HepG2 (cell line): ENCODE results near the gene SMPD3. TPM values are rescaled to one million over a fixed set of nuclear protein-coding genes. Genes with fewer than 3 reads are reported as not detected.

Experiments
- ATF7 ChIP-seq, 2 experiments: fragments of 450-650 bp in 1 of 2; sonication (generic) in 1 of 2; formaldehyde crosslinking in 1 of 2; IDR thresholded peaks; 2 replicates each; pipeline versions ENCODE4 v1.4.0 to v1.6.1; 2016 to 2020; ENCODE audit warnings: antibody characterized with exemption in 1 of 2, mild to moderate bottlenecking in 1 of 2, missing genetic modification reagents in 1 of 2
- CEBPG ChIP-seq: IDR thresholded peaks from 2 replicates; pipeline ENCODE4 v1.6.1; 2016
- EEA1 ChIP-seq: sonication (generic); formaldehyde crosslinking; IDR thresholded peaks from 2 replicates; pipeline ENCODE4 v1.5.1; 2020; ENCODE audit warnings: mild to moderate bottlenecking, missing genetic modification reagents, borderline replicate concordance
- FOXO1 ChIP-seq: sonication (generic); formaldehyde crosslinking; IDR thresholded peaks from 2 replicates; pipeline ENCODE4 v1.4.0; 2020; ENCODE audit warnings: missing genetic modification reagents
- GPN1 ChIP-seq: sonication (generic); formaldehyde crosslinking; IDR thresholded peaks from 2 replicates; pipeline ENCODE4 v1.5.1; 2020; ENCODE audit warnings: missing genetic modification reagents, borderline replicate concordance
- HIC2 ChIP-seq: sonication (generic); formaldehyde crosslinking; IDR thresholded peaks from 2 replicates; pipeline ENCODE4 v1.9.0; 2022; ENCODE audit warnings: low read depth, missing genetic modification reagents
- KDM6A ChIP-seq: IDR thresholded peaks from 2 replicates; pipeline ENCODE4 v1.6.1; 2016; ENCODE audit warnings: low read depth
- MTF1 ChIP-seq: sonication (generic); formaldehyde crosslinking; IDR thresholded peaks from 2 replicates; pipeline ENCODE4 v1.5.0; 2020; ENCODE audit warnings: missing genetic modification reagents
- PAF1 ChIP-seq: IDR thresholded peaks from 2 replicates; pipeline ENCODE4 v1.6.1; 2016; ENCODE audit warnings: missing genetic modification reagents, missing compliant biosample characterization
- PITX1 ChIP-seq: sonication (generic); formaldehyde crosslinking; IDR thresholded peaks from 2 replicates; pipeline ENCODE4 v1.5.1; 2020; ENCODE audit warnings: mild to moderate bottlenecking, missing genetic modification reagents
- XRCC5 ChIP-seq: fragments of 200-400 bp; formaldehyde crosslinking; optimal IDR thresholded peaks from 2 replicates; pipeline ENCODE3; 2017; ENCODE audit warnings: mild to moderate bottlenecking, low read length
- ZNF569 ChIP-seq: sonication (generic); formaldehyde crosslinking; IDR thresholded peaks from 2 replicates; pipeline ENCODE4 v1.5.0; 2020; ENCODE audit warnings: mild to moderate bottlenecking, missing genetic modification reagents, moderate library complexity, borderline replicate concordance
- ZNF737 ChIP-seq: sonication (generic); formaldehyde crosslinking; IDR thresholded peaks from 2 replicates; pipeline ENCODE4 v1.5.0; 2020; ENCODE audit warnings: missing genetic modification reagents, mild to moderate bottlenecking, borderline replicate concordance
- ZNF83 ChIP-seq: sonication (generic); formaldehyde crosslinking; IDR thresholded peaks from 2 replicates; pipeline ENCODE4 v1.4.0; 2020; ENCODE audit warnings: missing genetic modification reagents, mild to moderate bottlenecking, borderline replicate concordance
- ZNF878 ChIP-seq: sonication (generic); formaldehyde crosslinking; IDR thresholded peaks from 2 replicates; pipeline ENCODE4 v1.8.1; 2023; ENCODE audit warnings: mild to moderate bottlenecking, missing genetic modification reagents, moderate library complexity
- polyA plus RNA-seq, 8 experiments: library from polyadenylated mRNA; depleted of rRNA in 3 of 8; stranded (reverse) in 7 of 8; unstranded in 1 of 8; fragments of >200 nt; fragmentation: Illumina TruSeq in 4 of 8; extraction: Trizol in 4 of 8; gene quantifications; 2 replicates each; pipeline versions ENCODE4 v1.2.1 to v1.2.3, GENCODE V29; 2011 to 2016; ENCODE audit warnings: low read depth in 4 of 8, missing spikeins in 1 of 8, mixed read lengths in 1 of 8; ENCODE audit not compliant: insufficient read depth in 1 of 8
- total RNA-seq, 5 experiments: library from RNA; depleted of rRNA; stranded (reverse); fragments of >200 nt; fragmentation: Illumina TruSeq; extraction: Trizol; gene quantifications; 2 replicates each; pipeline ENCODE4 v1.2.3, GENCODE V29; 2016; ENCODE audit warnings: low read depth in 1 of 5
- TF ChIP-seq, protein P1 (sequence below): IDR thresholded peaks from 2 replicates; pipeline ENCODE4 v1.4.0; 2020; ENCODE audit warnings: mild to moderate bottlenecking, missing genetic modification reagents
- TF ChIP-seq, protein P2 (sequence below): sonication (generic); formaldehyde crosslinking; IDR thresholded peaks from 2 replicates; pipeline ENCODE4 v1.4.0; 2020; ENCODE audit warnings: missing genetic modification reagents, borderline replicate concordance
- TF ChIP-seq, protein P3 (sequence below): sonication (generic); formaldehyde crosslinking; IDR thresholded peaks from 2 replicates; pipeline ENCODE4 v1.4.0; 2020; ENCODE audit warnings: missing genetic modification reagents

Gene SMPD3
- total and polyA plus RNA-seq, 2 of the 13 experiments (the other 11 are each of a cell fraction or from before 2014, with no cell fraction given): 0.07 to 0.32 TPM

DNA sequence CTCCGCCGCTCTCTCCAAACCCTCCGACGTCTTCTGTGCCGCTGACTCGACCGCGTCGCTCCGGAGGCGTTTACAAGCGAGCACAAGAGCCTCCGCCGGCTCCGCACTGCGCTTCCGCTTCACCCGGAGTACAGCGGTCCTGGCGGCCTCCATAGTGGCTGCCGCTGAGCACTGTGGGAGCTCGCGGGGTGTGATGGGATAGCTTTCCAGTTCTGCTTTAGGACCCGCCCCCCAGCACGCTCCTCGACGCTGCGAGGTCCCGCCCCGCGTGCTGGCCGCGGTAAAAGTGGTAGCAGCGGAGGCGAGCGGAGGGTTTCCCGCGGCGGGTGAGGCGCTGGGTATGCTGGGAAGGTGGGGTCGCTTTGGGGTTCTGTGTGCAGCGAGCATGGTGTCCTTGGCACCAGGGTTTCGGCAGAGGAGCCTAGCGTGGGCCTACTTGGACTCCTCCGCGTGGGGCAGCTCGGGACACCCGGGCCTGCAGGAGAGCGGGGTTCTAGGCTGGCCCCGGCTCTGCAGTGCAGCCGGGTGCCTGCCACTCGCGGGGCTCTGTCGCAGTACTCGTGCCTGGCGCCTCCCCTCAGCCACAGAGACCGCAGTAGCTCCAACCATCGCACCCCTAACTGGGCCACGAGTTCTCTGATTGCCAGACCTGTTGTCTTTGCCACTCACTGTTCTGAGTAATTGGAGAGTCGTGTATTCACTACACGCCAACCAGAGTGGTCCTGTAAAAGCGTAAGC lies 137.4 kb downstream of the SMPD3 start, which contains the start of the genes PRMT7 and SLC7A6OS (continued):
- TF ChIP-seq, protein P1, sequence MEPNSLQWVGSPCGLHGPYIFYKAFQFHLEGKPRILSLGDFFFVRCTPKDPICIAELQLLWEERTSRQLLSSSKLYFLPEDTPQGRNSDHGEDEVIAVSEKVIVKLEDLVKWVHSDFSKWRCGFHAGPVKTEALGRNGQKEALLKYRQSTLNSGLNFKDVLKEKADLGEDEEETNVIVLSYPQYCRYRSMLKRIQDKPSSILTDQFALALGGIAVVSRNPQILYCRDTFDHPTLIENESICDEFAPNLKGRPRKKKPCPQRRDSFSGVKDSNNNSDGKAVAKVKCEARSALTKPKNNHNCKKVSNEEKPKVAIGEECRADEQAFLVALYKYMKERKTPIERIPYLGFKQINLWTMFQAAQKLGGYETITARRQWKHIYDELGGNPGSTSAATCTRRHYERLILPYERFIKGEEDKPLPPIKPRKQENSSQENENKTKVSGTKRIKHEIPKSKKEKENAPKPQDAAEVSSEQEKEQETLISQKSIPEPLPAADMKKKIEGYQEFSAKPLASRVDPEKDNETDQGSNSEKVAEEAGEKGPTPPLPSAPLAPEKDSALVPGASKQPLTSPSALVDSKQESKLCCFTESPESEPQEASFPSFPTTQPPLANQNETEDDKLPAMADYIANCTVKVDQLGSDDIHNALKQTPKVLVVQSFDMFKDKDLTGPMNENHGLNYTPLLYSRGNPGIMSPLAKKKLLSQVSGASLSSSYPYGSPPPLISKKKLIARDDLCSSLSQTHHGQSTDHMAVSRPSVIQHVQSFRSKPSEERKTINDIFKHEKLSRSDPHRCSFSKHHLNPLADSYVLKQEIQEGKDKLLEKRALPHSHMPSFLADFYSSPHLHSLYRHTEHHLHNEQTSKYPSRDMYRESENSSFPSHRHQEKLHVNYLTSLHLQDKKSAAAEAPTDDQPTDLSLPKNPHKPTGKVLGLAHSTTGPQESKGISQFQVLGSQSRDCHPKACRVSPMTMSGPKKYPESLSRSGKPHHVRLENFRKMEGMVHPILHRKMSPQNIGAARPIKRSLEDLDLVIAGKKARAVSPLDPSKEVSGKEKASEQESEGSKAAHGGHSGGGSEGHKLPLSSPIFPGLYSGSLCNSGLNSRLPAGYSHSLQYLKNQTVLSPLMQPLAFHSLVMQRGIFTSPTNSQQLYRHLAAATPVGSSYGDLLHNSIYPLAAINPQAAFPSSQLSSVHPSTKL: peak; percentile 87
- TF ChIP-seq ZNF83 (peak; percentile 99), PAF1 (CRISPR knock-in tag) (no peak), FOXO1 (CRISPR knock-in tag) (peak; percentile 90), ZNF737 (CRISPR knock-in tag) (peak; percentile 95; the same call in 1 of the 2 replicates), GPN1 (CRISPR knock-in tag) (no peak; the same call in 1 of the 2 replicates), ZNF569 (CRISPR knock-in tag) (peak; percentile 96; the same call in 1 of the 2 replicates), KDM6A (CRISPR knock-in tag) (peak; percentile 58; the same call in 1 of the 2 replicates), EEA1 (CRISPR knock-in tag) (peak; percentile 92), MTF1 (CRISPR knock-in tag) (peak; percentile 98), ATF7 (IDR thresholded peaks at IDR 0.05) (no peak), ATF7 (CRISPR knock-in tag; IDR thresholded peaks at IDR 0.05) (peak; percentile 65; the same call in 1 of the 2 replicates), XRCC5 (peak; percentile 90), HIC2 (CRISPR knock-in tag) (peak; percentile 78), ZNF878 (CRISPR knock-in tag) (peak; percentile 99), PITX1 (peak; percentile 94), CEBPG (CRISPR knock-in tag) (peak; percentile 49; the same call in 1 of the 2 replicates)
- TF ChIP-seq, protein P2, sequence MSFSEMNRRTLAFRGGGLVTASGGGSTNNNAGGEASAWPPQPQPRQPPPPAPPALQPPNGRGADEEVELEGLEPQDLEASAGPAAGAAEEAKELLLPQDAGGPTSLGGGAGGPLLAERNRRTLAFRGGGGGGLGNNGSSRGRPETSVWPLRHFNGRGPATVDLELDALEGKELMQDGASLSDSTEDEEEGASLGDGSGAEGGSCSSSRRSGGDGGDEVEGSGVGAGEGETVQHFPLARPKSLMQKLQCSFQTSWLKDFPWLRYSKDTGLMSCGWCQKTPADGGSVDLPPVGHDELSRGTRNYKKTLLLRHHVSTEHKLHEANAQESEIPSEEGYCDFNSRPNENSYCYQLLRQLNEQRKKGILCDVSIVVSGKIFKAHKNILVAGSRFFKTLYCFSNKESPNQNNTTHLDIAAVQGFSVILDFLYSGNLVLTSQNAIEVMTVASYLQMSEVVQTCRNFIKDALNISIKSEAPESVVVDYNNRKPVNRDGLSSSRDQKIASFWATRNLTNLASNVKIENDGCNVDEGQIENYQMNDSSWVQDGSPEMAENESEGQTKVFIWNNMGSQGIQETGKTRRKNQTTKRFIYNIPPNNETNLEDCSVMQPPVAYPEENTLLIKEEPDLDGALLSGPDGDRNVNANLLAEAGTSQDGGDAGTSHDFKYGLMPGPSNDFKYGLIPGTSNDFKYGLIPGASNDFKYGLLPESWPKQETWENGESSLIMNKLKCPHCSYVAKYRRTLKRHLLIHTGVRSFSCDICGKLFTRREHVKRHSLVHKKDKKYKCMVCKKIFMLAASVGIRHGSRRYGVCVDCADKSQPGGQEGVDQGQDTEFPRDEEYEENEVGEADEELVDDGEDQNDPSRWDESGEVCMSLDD (CRISPR knock-in tag): peak; percentile 95
- TF ChIP-seq, protein P3, sequence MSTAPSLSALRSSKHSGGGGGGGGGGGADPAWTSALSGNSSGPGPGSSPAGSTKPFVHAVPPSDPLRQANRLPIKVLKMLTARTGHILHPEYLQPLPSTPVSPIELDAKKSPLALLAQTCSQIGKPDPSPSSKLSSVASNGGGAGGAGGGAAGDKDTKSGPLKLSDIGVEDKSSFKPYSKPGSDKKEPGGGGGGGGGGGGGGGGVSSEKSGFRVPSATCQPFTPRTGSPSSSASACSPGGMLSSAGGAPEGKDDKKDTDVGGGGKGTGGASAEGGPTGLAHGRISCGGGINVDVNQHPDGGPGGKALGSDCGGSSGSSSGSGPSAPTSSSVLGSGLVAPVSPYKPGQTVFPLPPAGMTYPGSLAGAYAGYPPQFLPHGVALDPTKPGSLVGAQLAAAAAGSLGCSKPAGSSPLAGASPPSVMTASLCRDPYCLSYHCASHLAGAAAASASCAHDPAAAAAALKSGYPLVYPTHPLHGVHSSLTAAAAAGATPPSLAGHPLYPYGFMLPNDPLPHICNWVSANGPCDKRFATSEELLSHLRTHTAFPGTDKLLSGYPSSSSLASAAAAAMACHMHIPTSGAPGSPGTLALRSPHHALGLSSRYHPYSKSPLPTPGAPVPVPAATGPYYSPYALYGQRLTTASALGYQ (CRISPR knock-in tag): peak; percentile 91
